ENCODE results near the gene ABHD15.
A peak's percentile ranks its signal among the peaks of the same experiment; 100 is the strongest.

ABHD15 gene

GRCh38 chr17:29592850-29593551 lies 26.2 kb upstream of the ABHD15 start, which contains the start of gene ANKRD13B:
Gene ANKRD13B (plus strand): TSS chr17:29593132. CDS start chr17:29593622, 490 bp downstream.
- H3K79me2 ChIP-seq (ENCODE audit: control insufficient read depth, insufficient read depth, low read length, poor library complexity): peaks cover 9% of the 10 kb centered on the region
- H3K4me3 ChIP-seq (ENCODE audit: low read depth, low read length): peak within 1 kb of the TSS; percentile 69
- H4K8ac ChIP-seq (ENCODE audit: low read depth, low read length): no peak within 1 kb of the TSS
- no peak within 1 kb of the TSS for H3K23ac ChIP-seq (ENCODE audit: low read length)
- H3K9me3 ChIP-seq (ENCODE audit: insufficient read depth, low read depth, low read length): no peaks in the 10 kb centered on the region
- no CpG with 5 or more reads among the region's 96 CpGs for WGBS (ENCODE audit: extremely low coverage, insufficient coverage, insufficient read length)
- peak within 1 kb of the TSS; percentile 6 for H2AFZ ChIP-seq (ENCODE audit: insufficient read depth, low read length, poor library complexity)
- H4K91ac ChIP-seq (ENCODE audit: low read depth, low read length): no peak within 1 kb of the TSS
- H3K36me3 ChIP-seq (ENCODE audit: control insufficient read depth in 1 of 2, insufficient read depth in 2 of 2, low read length in 2 of 2): no peaks in the 10 kb centered on the region
- H3K79me1 ChIP-seq (ENCODE audit: low read length): peaks cover 7% of the 10 kb centered on the region
- H3K14ac ChIP-seq (ENCODE audit: low read length): no peak within 1 kb of the TSS
- H3K27ac ChIP-seq (ENCODE audit: low read depth, low read length): no peak within 1 kb of the TSS
- H2BK120ac ChIP-seq (ENCODE audit: insufficient read depth, low read length, poor library complexity): no peak within 1 kb of the TSS
- H2AK5ac ChIP-seq (ENCODE audit: low read length): no peak within 1 kb of the TSS
- H3K4me1 ChIP-seq (ENCODE audit: control insufficient read depth in 1 of 2, insufficient read depth in 2 of 2, low read length in 2 of 2): peaks cover 33 to 36% of the 10 kb centered on the region in 2 experiments
- H4K12ac ChIP-seq (ENCODE audit: low read depth, low read length): no peak within 1 kb of the TSS
- H2BK5ac ChIP-seq (ENCODE audit: low read depth, low read length, poor library complexity): no peak within 1 kb of the TSS
- H3K27me3 ChIP-seq (ENCODE audit: insufficient read depth, low read length): peaks cover 9% of the 10 kb centered on the region
- no peak within 1 kb of the TSS for H2BK12ac ChIP-seq (ENCODE audit: low read length)
- H3K9ac ChIP-seq (ENCODE audit: low read length): no peak within 1 kb of the TSS
- H3K18ac ChIP-seq (ENCODE audit: low read length): no peak within 1 kb of the TSS
- no peak within 1 kb of the TSS for H3K4ac ChIP-seq (ENCODE audit: low read depth, low read length)
- peak within 1 kb of the TSS; percentile 89 for H3K4me2 ChIP-seq (ENCODE audit: low read length)
- peak in 1 of 2 donors; percentile 47 for DNase-seq

GRCh38 chr17:29591737-29592608 lies 25.1 kb upstream of the ABHD15 start:
- Histone ChIP-seq H3K23ac (ENCODE audit: low read length) (no peak overlapping the region), H4K91ac (ENCODE audit: low read depth, low read length) (no peak overlapping the region), H2BK5ac (ENCODE audit: low read depth, low read length, poor library complexity) (no peak overlapping the region), H3K9ac (ENCODE audit: low read length) (no peak overlapping the region), H4K8ac (ENCODE audit: low read depth, low read length) (peak overlapping the region; percentile 39), H3K4ac (ENCODE audit: low read depth, low read length) (no peak overlapping the region), H3K27ac (ENCODE audit: low read depth, low read length) (no peak overlapping the region), H3K4me1 (ENCODE audit: control insufficient read depth in 1 of 2, insufficient read depth in 2 of 2, low read length in 2 of 2) (peaks cover 35 to 37% of the 10 kb centered on the region in 2 experiments), H4K12ac (ENCODE audit: low read depth, low read length) (no peak overlapping the region), H3K14ac (ENCODE audit: low read length) (no peak overlapping the region), H2BK12ac (ENCODE audit: low read length) (no peak overlapping the region), H3K79me1 (ENCODE audit: low read length) (peaks cover 7% of the 10 kb centered on the region), H3K36me3 (ENCODE audit: control insufficient read depth in 1 of 2, insufficient read depth in 2 of 2, low read length in 2 of 2) (no peaks in the 10 kb centered on the region), H3K18ac (ENCODE audit: low read length) (no peak overlapping the region), H2AFZ (ENCODE audit: insufficient read depth, low read length, poor library complexity) (peak overlapping the region; percentile 48), H2AK5ac (ENCODE audit: low read length) (no peak overlapping the region), H3K4me2 (ENCODE audit: low read length) (peak overlapping the region; percentile 89), H3K27me3 (ENCODE audit: insufficient read depth, low read length) (peaks cover 9% of the 10 kb centered on the region), H3K4me3 (ENCODE audit: low read depth, low read length) (peak overlapping the region; percentile 56), H3K9me3 (ENCODE audit: insufficient read depth, low read depth, low read length) (no peaks in the 10 kb centered on the region), H3K79me2 (ENCODE audit: control insufficient read depth, insufficient read depth, low read length, poor library complexity) (peaks cover 9% of the 10 kb centered on the region), H2BK120ac (ENCODE audit: insufficient read depth, low read length, poor library complexity) (no peak overlapping the region)
- no CpG with 5 or more reads among the region's 25 CpGs for WGBS (ENCODE audit: extremely low coverage, insufficient coverage, insufficient read length)
- peak; percentile 69 to 86 for DNase-seq

- Histone ChIP-seq H2BK5ac (ENCODE audit: low read depth, low read length, poor library complexity) (no peak overlapping the region), H3K79me1 (ENCODE audit: low read length) (peaks cover 7% of the 10 kb centered on the region), H3K14ac (ENCODE audit: low read length) (no peak overlapping the region), H3K9ac (ENCODE audit: low read length) (no peak overlapping the region), H3K4me1 (ENCODE audit: control insufficient read depth in 1 of 2, insufficient read depth in 2 of 2, low read length in 2 of 2) (peaks cover 35 to 37% of the 10 kb centered on the region in 2 experiments), H3K18ac (ENCODE audit: low read length) (peak overlapping the region; percentile 6), H3K23ac (ENCODE audit: low read length) (no peak overlapping the region), H2BK12ac (ENCODE audit: low read length) (peak overlapping the region; percentile 19), H3K4ac (ENCODE audit: low read depth, low read length) (no peak overlapping the region), H3K79me2 (ENCODE audit: control insufficient read depth, insufficient read depth, low read length, poor library complexity) (peaks cover 9% of the 10 kb centered on the region), H2BK120ac (ENCODE audit: insufficient read depth, low read length, poor library complexity) (no peak overlapping the region), H2AK5ac (ENCODE audit: low read length) (no peak overlapping the region), H4K8ac (ENCODE audit: low read depth, low read length) (peak overlapping the region; percentile 39), H2AFZ (ENCODE audit: insufficient read depth, low read length, poor library complexity) (peak overlapping the region; percentile 48), H3K36me3 (ENCODE audit: control insufficient read depth in 1 of 2, insufficient read depth in 2 of 2, low read length in 2 of 2) (no peaks in the 10 kb centered on the region), H3K9me3 (ENCODE audit: insufficient read depth, low read depth, low read length) (no peaks in the 10 kb centered on the region), H4K91ac (ENCODE audit: low read depth, low read length) (peak overlapping the region; percentile 8), H3K27me3 (ENCODE audit: insufficient read depth, low read length) (peaks cover 9% of the 10 kb centered on the region), H4K12ac (ENCODE audit: low read depth, low read length) (peak overlapping the region; percentile 20), H3K4me2 (ENCODE audit: low read length) (peak overlapping the region; percentile 64), H3K27ac (ENCODE audit: low read depth, low read length) (no peak overlapping the region), H3K4me3 (ENCODE audit: low read depth, low read length) (peak overlapping the region; percentile 56)
- DNase-seq: no peak
- WGBS (ENCODE audit: extremely low coverage, insufficient coverage, insufficient read length): no CpG with 5 or more reads among the region's 31 CpGs
Observed at GRCh38 chr17:29591146-29591736, 24.4 kb upstream of the ABHD15 start.

GRCh38 chr17:29590411-29591145 lies 23.7 kb upstream of the ABHD15 start:
- Histone ChIP-seq H3K36me3 (ENCODE audit: control insufficient read depth in 1 of 2, insufficient read depth in 2 of 2, low read length in 2 of 2) (no peaks in the 10 kb centered on the region), H3K79me1 (ENCODE audit: low read length) (peaks cover 7% of the 10 kb centered on the region), H3K4me2 (ENCODE audit: low read length) (peak overlapping the region; percentile 64), H3K23ac (ENCODE audit: low read length) (no peak overlapping the region), H2BK12ac (ENCODE audit: low read length) (no peak overlapping the region), H4K8ac (ENCODE audit: low read depth, low read length) (peak overlapping the region; percentile 39), H2AFZ (ENCODE audit: insufficient read depth, low read length, poor library complexity) (peak overlapping the region; percentile 48), H2AK5ac (ENCODE audit: low read length) (no peak overlapping the region), H3K4me1 (ENCODE audit: control insufficient read depth in 1 of 2, insufficient read depth in 2 of 2, low read length in 2 of 2) (peaks cover 35 to 37% of the 10 kb centered on the region in 2 experiments), H2BK5ac (ENCODE audit: low read depth, low read length, poor library complexity) (no peak overlapping the region), H3K4me3 (ENCODE audit: low read depth, low read length) (no peak overlapping the region), H4K91ac (ENCODE audit: low read depth, low read length) (peak overlapping the region; percentile 8), H3K14ac (ENCODE audit: low read length) (no peak overlapping the region), H3K9me3 (ENCODE audit: insufficient read depth, low read depth, low read length) (no peaks in the 10 kb centered on the region), H2BK120ac (ENCODE audit: insufficient read depth, low read length, poor library complexity) (no peak overlapping the region), H4K12ac (ENCODE audit: low read depth, low read length) (no peak overlapping the region), H3K18ac (ENCODE audit: low read length) (no peak overlapping the region), H3K27me3 (ENCODE audit: insufficient read depth, low read length) (peaks cover 9% of the 10 kb centered on the region), H3K4ac (ENCODE audit: low read depth, low read length) (no peak overlapping the region), H3K79me2 (ENCODE audit: control insufficient read depth, insufficient read depth, low read length, poor library complexity) (peaks cover 9% of the 10 kb centered on the region), H3K9ac (ENCODE audit: low read length) (no peak overlapping the region), H3K27ac (ENCODE audit: low read depth, low read length) (no peak overlapping the region)
- no CpG with 5 or more reads among the region's 30 CpGs for WGBS (ENCODE audit: extremely low coverage, insufficient coverage, insufficient read length)
- DNase-seq: no peak
